Embryonic facial prominence (tissue), 1 donor: ENCODE measurements around the gene DEFB112.

Experiments
- DNase-seq: peaks from one replicate; pipeline ENCODE4 v3.0.0-alpha.2; 2016; ENCODE audit errors: extremely low spot score

Gene DEFB112

GRCh38 chr6:49995278-49995677, 54.5 kb downstream of the DEFB112 start:
- DNase-seq, result no peak
